ENCODE results near the gene ACE2. TPM values are rescaled to one million over a fixed set of nuclear protein-coding genes. Genes with fewer than 3 reads are reported as not detected.

The ACE2 gene
- total RNA-seq, 2 donors from 2014 or later = 4.6 TPM; not detected in 1

DNA sequence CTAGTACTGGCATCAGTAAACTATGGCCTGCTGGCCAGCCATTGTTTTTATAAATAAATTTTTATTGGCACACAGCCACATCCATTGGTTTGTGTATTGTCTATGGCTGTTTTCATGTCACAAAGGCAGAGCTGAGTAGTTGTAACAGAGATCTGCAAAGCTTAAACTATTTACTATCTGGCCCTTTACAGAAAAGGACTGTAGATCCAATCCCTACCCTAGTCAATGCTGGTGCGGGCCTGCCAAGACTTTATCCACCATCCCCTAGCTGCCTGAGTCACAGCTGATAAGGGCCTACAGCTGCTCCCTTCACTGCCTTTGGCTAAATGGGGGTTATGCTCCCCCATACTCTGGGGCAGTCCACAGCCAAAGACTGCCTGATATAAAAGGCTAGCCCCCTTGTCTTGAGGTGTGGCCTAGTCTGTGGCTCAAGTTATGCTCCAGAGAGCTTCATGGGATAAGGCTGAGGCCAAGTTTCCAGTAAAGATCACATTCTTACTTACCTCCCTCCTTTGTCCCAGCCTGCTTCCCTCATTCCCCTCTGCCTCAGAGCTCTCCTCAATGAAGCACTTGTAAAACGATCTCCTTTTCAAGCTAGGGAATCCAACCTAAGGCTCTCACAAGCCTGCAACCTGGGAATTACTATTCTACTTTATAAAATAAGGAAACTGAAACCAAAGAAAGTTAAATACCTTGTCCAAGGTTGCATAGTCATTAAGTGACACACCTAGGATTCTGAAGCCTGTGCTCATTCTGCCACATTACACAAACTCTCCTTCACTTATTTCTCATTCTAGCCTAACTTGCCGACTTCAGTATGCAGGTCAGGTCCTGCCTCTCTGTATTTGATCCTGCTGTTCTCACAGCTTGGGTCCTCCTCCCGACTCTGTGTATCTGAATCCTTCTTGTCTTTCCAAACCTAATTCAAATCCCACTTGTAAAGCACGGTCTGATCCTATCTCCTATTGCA lies 20.7 kb downstream of the ACE2 start:
- no peaks in the 10 kb centered on the region for H3K4me1 ChIP-seq (ENCODE audit: control insufficient read depth in 1 of 2, low read depth in 2 of 2)
- TF ChIP-seq, protein P1, sequence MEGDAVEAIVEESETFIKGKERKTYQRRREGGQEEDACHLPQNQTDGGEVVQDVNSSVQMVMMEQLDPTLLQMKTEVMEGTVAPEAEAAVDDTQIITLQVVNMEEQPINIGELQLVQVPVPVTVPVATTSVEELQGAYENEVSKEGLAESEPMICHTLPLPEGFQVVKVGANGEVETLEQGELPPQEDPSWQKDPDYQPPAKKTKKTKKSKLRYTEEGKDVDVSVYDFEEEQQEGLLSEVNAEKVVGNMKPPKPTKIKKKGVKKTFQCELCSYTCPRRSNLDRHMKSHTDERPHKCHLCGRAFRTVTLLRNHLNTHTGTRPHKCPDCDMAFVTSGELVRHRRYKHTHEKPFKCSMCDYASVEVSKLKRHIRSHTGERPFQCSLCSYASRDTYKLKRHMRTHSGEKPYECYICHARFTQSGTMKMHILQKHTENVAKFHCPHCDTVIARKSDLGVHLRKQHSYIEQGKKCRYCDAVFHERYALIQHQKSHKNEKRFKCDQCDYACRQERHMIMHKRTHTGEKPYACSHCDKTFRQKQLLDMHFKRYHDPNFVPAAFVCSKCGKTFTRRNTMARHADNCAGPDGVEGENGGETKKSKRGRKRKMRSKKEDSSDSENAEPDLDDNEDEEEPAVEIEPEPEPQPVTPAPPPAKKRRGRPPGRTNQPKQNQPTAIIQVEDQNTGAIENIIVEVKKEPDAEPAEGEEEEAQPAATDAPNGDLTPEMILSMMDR (IDR thresholded peaks at IDR 0.05) = no peak
- H3K36me3 ChIP-seq = no peaks in the 10 kb centered on the region
- H3K9me3 ChIP-seq = no peaks in the 10 kb centered on the region
- DNase-seq (ENCODE audit: low spot score) (no peak), ATAC-seq (ENCODE audit: insufficient number of reproducible peaks, low FRiP score, low read depth) (no peak)
- no peak overlapping the region for H3K4me3 ChIP-seq
- H3K27me3 ChIP-seq (replicated peaks; ENCODE audit: insufficient read depth) = no peaks in the 10 kb centered on the region
- no peak overlapping the region for H3K27ac ChIP-seq

- no peaks in the 10 kb centered on the region for H3K4me1 ChIP-seq (ENCODE audit: control insufficient read depth in 1 of 2, low read depth in 2 of 2)
- TF ChIP-seq, protein P1 (IDR thresholded peaks at IDR 0.05) = no peak
- ATAC-seq (ENCODE audit: insufficient number of reproducible peaks, low FRiP score, low read depth) (no peak), DNase-seq (ENCODE audit: low spot score) (no peak)
- H3K9me3 ChIP-seq = no peaks in the 10 kb centered on the region
- no peak overlapping the region for H3K4me3 ChIP-seq
- H3K36me3 ChIP-seq = no peaks in the 10 kb centered on the region
- no peak overlapping the region for H3K27ac ChIP-seq
- no peaks in the 10 kb centered on the region for H3K27me3 ChIP-seq (replicated peaks; ENCODE audit: insufficient read depth)
These were observed 24.7 kb downstream of the ACE2 start for GRCh38 chrX:15576019-15576418.

GRCh38 chrX:15574017-15574416 lies 26.7 kb downstream of the ACE2 start:
- TF ChIP-seq, protein P1 (IDR thresholded peaks at IDR 0.05) = no peak
- no peaks in the 10 kb centered on the region for H3K36me3 ChIP-seq
- no peak overlapping the region for H3K27ac ChIP-seq
- DNase-seq (ENCODE audit: low spot score) = no peak
- no peaks in the 10 kb centered on the region for H3K27me3 ChIP-seq (replicated peaks; ENCODE audit: insufficient read depth)
- no peaks in the 10 kb centered on the region for H3K4me1 ChIP-seq (ENCODE audit: control insufficient read depth in 1 of 2, low read depth in 2 of 2)
- no peaks in the 10 kb centered on the region for H3K9me3 ChIP-seq
- ATAC-seq (ENCODE audit: insufficient number of reproducible peaks, low FRiP score, low read depth) = no peak
- H3K4me3 ChIP-seq = no peak overlapping the region

DNA sequence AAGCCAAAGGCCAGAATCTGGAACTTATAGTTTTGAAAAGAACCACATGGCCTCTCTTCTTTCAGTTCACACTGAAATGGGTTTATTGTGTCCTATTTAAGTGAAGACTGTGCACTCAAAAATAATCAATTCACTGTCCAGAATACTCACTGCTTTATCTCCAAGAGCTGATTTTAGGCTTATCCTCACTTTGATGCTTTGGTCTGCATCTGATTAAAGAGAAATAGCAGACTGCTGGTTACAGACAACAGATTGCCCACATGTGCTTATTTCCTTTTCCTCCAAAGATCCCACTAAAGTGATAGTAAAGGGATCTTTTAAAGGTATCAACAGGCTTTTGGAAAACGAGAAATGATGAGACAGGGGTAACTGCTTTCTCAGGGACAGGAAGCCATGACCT lies 30.6 kb downstream of the ACE2 start:
- Histone ChIP-seq H3K27ac (no peak overlapping the region), H3K36me3 (no peaks in the 10 kb centered on the region), H3K9me3 (no peaks in the 10 kb centered on the region), H3K4me1 (ENCODE audit: control insufficient read depth in 1 of 2, low read depth in 2 of 2) (no peaks in the 10 kb centered on the region), H3K4me3 (no peak overlapping the region), H3K27me3 (replicated peaks; ENCODE audit: insufficient read depth) (no peaks in the 10 kb centered on the region)
- DNase-seq (ENCODE audit: low spot score) (no peak), ATAC-seq (ENCODE audit: insufficient number of reproducible peaks, low FRiP score, low read depth) (no peak)
- TF ChIP-seq, protein P1 (IDR thresholded peaks at IDR 0.05) = no peak

DNA sequence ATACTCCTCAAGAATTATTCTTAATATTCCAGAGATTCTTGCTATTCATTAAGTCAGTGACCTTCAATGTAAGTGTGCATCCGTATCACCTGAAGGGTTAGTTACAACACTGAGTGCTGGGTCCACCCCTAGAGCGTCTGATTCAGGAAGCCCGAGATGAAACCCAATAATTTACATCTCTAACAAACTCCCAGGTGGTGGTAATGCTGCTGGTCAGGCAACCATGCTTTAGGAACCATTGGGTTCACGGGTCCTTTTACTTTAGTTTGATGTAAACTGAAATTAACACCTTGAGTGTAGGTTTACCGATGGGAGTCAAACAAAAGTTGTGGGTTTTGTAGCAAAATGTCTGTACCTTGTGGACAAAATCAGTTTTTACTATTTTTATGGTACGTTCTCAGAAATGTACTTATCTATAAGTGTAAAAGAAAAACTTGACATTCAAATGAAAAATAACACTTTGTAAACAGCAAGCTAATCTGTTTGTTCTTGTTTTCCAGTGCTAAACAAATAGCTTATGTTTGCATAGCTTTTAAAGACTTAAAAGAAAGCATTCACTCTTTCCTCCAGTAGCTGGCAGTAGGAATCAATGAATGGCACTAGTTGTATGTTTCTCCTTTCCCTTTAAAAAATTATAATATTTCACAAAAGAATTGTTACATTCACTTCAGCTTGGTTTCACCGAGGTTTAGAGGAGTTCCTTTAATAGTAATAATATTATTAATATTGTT lies 32.7 kb downstream of the ACE2 start:
- Histone ChIP-seq H3K4me1 (ENCODE audit: control insufficient read depth in 1 of 2, low read depth in 2 of 2) (no peaks in the 10 kb centered on the region), H3K9me3 (no peaks in the 10 kb centered on the region), H3K36me3 (no peaks in the 10 kb centered on the region), H3K27me3 (replicated peaks; ENCODE audit: insufficient read depth) (no peaks in the 10 kb centered on the region), H3K27ac (no peak overlapping the region), H3K4me3 (no peak overlapping the region)
- ATAC-seq (ENCODE audit: insufficient number of reproducible peaks, low FRiP score, low read depth) (no peak), DNase-seq (ENCODE audit: low spot score) (no peak)
- TF ChIP-seq, protein P1 (IDR thresholded peaks at IDR 0.05) = no peak

Measured in thoracic aorta (tissue), 2 donors.